K562 (cell line): ENCODE data around the gene DPP9. TPM values are rescaled to one million over a fixed set of nuclear protein-coding genes. Genes with fewer than 3 reads are reported as not detected.
A peak's percentile ranks its signal among the peaks of the same experiment; 100 is the strongest.

Source experiments
- MTA1 ChIP-seq: fragments of 450-650 bp; IDR thresholded peaks from 2 replicates; pipeline ENCODE4 v1.6.1; 2017; ENCODE audit warnings: borderline replicate concordance
- MTF1 ChIP-seq: fragments of 250-450 bp; sonication (Bioruptor Pico); IDR thresholded peaks from 2 replicates; pipeline ENCODE4 v1.9.0; 2021; ENCODE audit warnings: moderate library complexity, mild to moderate bottlenecking, inconsistent platforms, borderline replicate concordance
- NCOA6 ChIP-seq: fragments of 450-650 bp; IDR thresholded peaks from 2 replicates; pipeline ENCODE4 v1.6.1; 2017; ENCODE audit warnings: mild to moderate bottlenecking
- NR4A1 ChIP-seq, 2 experiments: fragments of 250-450 bp in 1 of 2; fragments of 450-650 bp in 1 of 2; sonication (Bioruptor Pico) in 1 of 2; IDR thresholded peaks; 2 replicates each; pipeline versions ENCODE4 v1.4.0 to v1.6.1; 2016 to 2020; ENCODE audit warnings: mild to moderate bottlenecking in 2 of 2, missing compliant biosample characterization in 1 of 2, missing genetic modification characterization in 1 of 2, moderate library complexity in 1 of 2
- POLR3G ChIP-seq: IDR thresholded peaks from 2 replicates; pipeline ENCODE4 v1.6.1; 2011; ENCODE audit not compliant: insufficient read length, insufficient replicate concordance; ENCODE audit errors: extremely low read depth
- SP1 ChIP-seq: sonication (generic); formaldehyde crosslinking; IDR thresholded peaks from 2 replicates; pipeline ENCODE4 v1.8.1; 2022; ENCODE audit warnings: mild to moderate bottlenecking, missing genetic modification reagents
- SPI1 ChIP-seq: IDR thresholded peaks from 2 replicates; pipeline ENCODE4 v1.6.1; 2011; ENCODE audit warnings: low read depth, low read length, control low read depth, borderline replicate concordance
- SREBF1 ChIP-seq: fragments of 150-350 bp; IDR thresholded peaks from 2 replicates; pipeline ENCODE4 v1.6.1; 2014; ENCODE audit warnings: antibody characterized with exemption, low read depth, low read length, borderline replicate concordance
- STAT5B ChIP-seq: fragments of 250-450 bp; sonication (Bioruptor Pico); IDR thresholded peaks from 2 replicates; pipeline ENCODE4 v1.8.0; 2021; ENCODE audit warnings: mild to moderate bottlenecking, inconsistent platforms
- TOE1 ChIP-seq, 2 experiments: fragments of 450-650 bp in 1 of 2; sonication (generic) in 1 of 2; formaldehyde crosslinking in 1 of 2; IDR thresholded peaks; 2 replicates each; pipeline versions ENCODE4 v1.7.1 to v1.8.0; 2016 to 2022; ENCODE audit warnings: borderline replicate concordance in 2 of 2, mild to moderate bottlenecking in 2 of 2, antibody characterized with exemption in 1 of 2, inconsistent platforms in 1 of 2, low read depth in 1 of 2, missing genetic modification reagents in 1 of 2, moderate library complexity in 1 of 2
- ZC3H11A ChIP-seq: IDR thresholded peaks from 2 replicates; pipeline ENCODE4 v1.6.1; 2012; ENCODE audit warnings: low read depth, low read length, improper control_type of control experiment
- ZC3H4 ChIP-seq: sonication (generic); formaldehyde crosslinking; IDR thresholded peaks from 2 replicates; pipeline ENCODE4 v1.9.0; 2021; ENCODE audit warnings: missing genetic modification reagents, borderline replicate concordance
- ZNF165 ChIP-seq: fragments of 250-450 bp; sonication (Bioruptor Pico); IDR thresholded peaks from 2 replicates; pipeline ENCODE4 v1.4.0; 2020; ENCODE audit warnings: borderline replicate concordance
- ZNF253 ChIP-seq: fragments of 250-450 bp; sonication (Bioruptor Pico); conservative IDR thresholded peaks from 2 replicates; pipeline ENCODE4 v1.6.1; 2021; ENCODE audit warnings: mild to moderate bottlenecking
- ZNF77 ChIP-seq: fragments of 250-450 bp; sonication (Bioruptor Pico); IDR thresholded peaks from 2 replicates; pipeline ENCODE4 v1.5.0; 2020
- polyA plus RNA-seq, 8 experiments: library from polyadenylated mRNA; depleted of rRNA in 4 of 8; stranded (reverse) in 5 of 8; unstranded in 3 of 8; fragments of >200 nt; fragmentation: Nextera tagmentation in 2 of 8; fragmentation: Illumina TruSeq in 1 of 8; extraction: Ambion mirVana in 2 of 8; extraction: Trizol in 1 of 8; gene quantifications; 2 replicates each; pipeline versions ENCODE4 v1.2.1 to v1.2.3, GENCODE V29; 2011 to 2014; ENCODE audit warnings: inconsistent platforms in 1 of 8, missing spikeins in 1 of 8
- total RNA-seq, 7 experiments: library from RNA; depleted of rRNA in 6 of 7; stranded (reverse); fragments of >200 nt in 6 of 7; fragmentation: Illumina TruSeq in 2 of 7; extraction: Trizol in 2 of 7; gene quantifications; 2 replicates each; pipeline versions ENCODE4 v1.2.1 to v1.2.3, GENCODE V29; 2011 to 2021; ENCODE audit warnings: low replicate concordance in 1 of 7
- TF ChIP-seq, protein P1 (sequence below): fragments of 450-650 bp; IDR thresholded peaks from 2 replicates; pipeline ENCODE4 v1.6.1; 2016; ENCODE audit warnings: low read depth, mild to moderate bottlenecking, moderate library complexity
- TF ChIP-seq, protein P2 (sequence below), 2 experiments: fragments of 450-650 bp; formaldehyde crosslinking in 1 of 2; IDR thresholded peaks; 2 replicates each; pipeline versions ENCODE4 v1.4.0 to v1.6.1; 2014 to 2020; ENCODE audit warnings: mild to moderate bottlenecking in 2 of 2, borderline replicate concordance in 1 of 2, low read depth in 1 of 2

Gene DPP9
- total and polyA plus RNA-seq, 9 of the 15 experiments (the other 6 are each of a cell fraction or from before 2014, with no cell fraction given), result 0.90 to 66.7 (median 24.5) TPM

DNA sequence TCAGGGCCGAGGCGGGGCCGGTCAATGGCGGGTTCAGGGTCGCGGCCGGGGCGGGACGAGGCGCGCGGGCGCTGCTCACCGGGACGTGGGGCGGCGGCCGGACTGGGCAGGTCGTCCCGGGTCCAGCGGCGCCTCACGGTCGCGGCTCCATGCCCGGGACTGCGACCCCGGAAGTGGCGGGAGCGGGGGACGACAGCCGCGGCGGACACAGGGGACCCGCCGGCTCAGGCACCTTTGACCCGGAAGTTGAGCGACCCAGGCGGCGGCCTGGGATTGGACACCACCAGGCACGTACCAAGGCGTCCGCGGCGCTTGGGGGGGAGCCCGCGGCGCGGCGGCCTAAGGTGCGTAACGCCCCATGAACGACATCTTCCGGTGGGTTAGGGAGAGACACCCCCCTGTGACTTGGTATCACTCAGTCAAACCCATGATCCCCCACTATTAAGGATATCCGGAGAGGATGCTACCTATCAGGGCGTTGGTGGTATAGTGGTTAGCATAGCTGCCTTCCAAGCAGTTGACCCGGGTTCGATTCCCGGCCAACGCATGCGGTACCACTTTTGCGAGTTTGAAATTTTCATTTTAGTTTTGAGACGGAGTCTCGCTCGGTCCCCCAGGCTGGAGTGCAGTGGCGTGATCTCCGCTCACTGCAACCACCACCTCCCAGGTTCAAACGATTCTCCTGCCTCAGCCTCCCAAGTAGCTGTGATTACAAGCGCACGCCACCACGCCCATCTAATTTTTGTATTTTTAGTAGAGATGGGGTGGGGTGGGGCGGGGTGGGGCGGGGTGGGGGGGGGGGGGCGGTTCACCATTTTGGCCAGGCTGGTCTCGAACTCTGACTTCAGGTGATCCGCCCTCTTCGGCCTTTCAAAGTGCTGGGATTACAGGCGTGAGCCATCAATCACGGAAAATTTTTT, at the start of gene DPP9 (continued):
- TF ChIP-seq ZNF253 (CRISPR knock-in tag), result no peak
- TF ChIP-seq ZC3H11A, result no peak
- TF ChIP-seq MTF1 (CRISPR knock-in tag), result no peak
- no peak for TF ChIP-seq NCOA6
- peak; percentile 94 for TF ChIP-seq TOE1 (IDR thresholded peaks at IDR 0.05; ENCODE audit: borderline replicate concordance)
- TF ChIP-seq TOE1 (CRISPR knock-in tag; IDR thresholded peaks at IDR 0.05; ENCODE audit: borderline replicate concordance, low read depth), result no peak
- TF ChIP-seq ZNF77 (CRISPR knock-in tag), result no peak
- peak; percentile 84 for TF ChIP-seq MTA1
- TF ChIP-seq ZNF165 (CRISPR knock-in tag), result no peak; the same call in 1 of the 2 replicates
- TF ChIP-seq NR4A1 (CRISPR knock-in tag; IDR thresholded peaks at IDR 0.05), result no peak
- 0 out of 2 replicates have a peak, but pooled peaks have one; percentile 53 for TF ChIP-seq NR4A1 (tag; IDR thresholded peaks at IDR 0.05)
- no peak for TF ChIP-seq SPI1
- TF ChIP-seq POLR3G, result peak; percentile 98
- TF ChIP-seq STAT5B (CRISPR knock-in tag), result no peak
- TF ChIP-seq, protein P1, sequence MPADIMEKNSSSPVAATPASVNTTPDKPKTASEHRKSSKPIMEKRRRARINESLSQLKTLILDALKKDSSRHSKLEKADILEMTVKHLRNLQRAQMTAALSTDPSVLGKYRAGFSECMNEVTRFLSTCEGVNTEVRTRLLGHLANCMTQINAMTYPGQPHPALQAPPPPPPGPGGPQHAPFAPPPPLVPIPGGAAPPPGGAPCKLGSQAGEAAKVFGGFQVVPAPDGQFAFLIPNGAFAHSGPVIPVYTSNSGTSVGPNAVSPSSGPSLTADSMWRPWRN, result no peak
- TF ChIP-seq SP1 (CRISPR knock-in tag), result peak; percentile 96
- TF ChIP-seq, protein P2, sequence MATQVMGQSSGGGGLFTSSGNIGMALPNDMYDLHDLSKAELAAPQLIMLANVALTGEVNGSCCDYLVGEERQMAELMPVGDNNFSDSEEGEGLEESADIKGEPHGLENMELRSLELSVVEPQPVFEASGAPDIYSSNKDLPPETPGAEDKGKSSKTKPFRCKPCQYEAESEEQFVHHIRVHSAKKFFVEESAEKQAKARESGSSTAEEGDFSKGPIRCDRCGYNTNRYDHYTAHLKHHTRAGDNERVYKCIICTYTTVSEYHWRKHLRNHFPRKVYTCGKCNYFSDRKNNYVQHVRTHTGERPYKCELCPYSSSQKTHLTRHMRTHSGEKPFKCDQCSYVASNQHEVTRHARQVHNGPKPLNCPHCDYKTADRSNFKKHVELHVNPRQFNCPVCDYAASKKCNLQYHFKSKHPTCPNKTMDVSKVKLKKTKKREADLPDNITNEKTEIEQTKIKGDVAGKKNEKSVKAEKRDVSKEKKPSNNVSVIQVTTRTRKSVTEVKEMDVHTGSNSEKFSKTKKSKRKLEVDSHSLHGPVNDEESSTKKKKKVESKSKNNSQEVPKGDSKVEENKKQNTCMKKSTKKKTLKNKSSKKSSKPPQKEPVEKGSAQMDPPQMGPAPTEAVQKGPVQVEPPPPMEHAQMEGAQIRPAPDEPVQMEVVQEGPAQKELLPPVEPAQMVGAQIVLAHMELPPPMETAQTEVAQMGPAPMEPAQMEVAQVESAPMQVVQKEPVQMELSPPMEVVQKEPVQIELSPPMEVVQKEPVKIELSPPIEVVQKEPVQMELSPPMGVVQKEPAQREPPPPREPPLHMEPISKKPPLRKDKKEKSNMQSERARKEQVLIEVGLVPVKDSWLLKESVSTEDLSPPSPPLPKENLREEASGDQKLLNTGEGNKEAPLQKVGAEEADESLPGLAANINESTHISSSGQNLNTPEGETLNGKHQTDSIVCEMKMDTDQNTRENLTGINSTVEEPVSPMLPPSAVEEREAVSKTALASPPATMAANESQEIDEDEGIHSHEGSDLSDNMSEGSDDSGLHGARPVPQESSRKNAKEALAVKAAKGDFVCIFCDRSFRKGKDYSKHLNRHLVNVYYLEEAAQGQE (IDR thresholded peaks at IDR 0.05; ENCODE audit: borderline replicate concordance), result no peak
- TF ChIP-seq, protein P2 (CRISPR knock-in tag; IDR thresholded peaks at IDR 0.05; ENCODE audit: low read depth), result peak; percentile 80; the same call in 1 of the 2 replicates
- peak; percentile 97 for TF ChIP-seq SREBF1
- no peak for TF ChIP-seq ZC3H4
